ENCODE results near the gene SLC16A8.

The SLC16A8 gene

GRCh38 chr22:38075105-38075825, 8.7 kb downstream of the SLC16A8 start:
- Histone ChIP-seq H3K9me3 (ENCODE audit: low read length) (no peaks in the 10 kb centered on the region), H3K36me3 (ENCODE audit: insufficient read depth, low read length) (no peaks in the 10 kb centered on the region), H3K27me3 (ENCODE audit: control insufficient read depth in 1 of 2, insufficient read depth in 2 of 2, low read length in 2 of 2) (peaks cover 0 to 4% of the 10 kb centered on the region in 2 donors), H3K4me1 (ENCODE audit: insufficient read depth, low read length) (peaks cover 3% of the 10 kb centered on the region), H3K27ac (ENCODE audit: low read depth, low read length) (no peak overlapping the region), H3K9ac (ENCODE audit: low read length) (no peak overlapping the region), H3K4me3 (ENCODE audit: low read depth in 1 of 2, low read length in 2 of 2) (no peak overlapping the region)

- Histone ChIP-seq H3K9me3 (ENCODE audit: low read length) (no peaks in the 10 kb centered on the region), H3K27me3 (ENCODE audit: control insufficient read depth in 1 of 2, insufficient read depth in 2 of 2, low read length in 2 of 2) (no peaks in the 10 kb centered on the region), H3K4me1 (ENCODE audit: insufficient read depth, low read length) (peaks cover 11% of the 10 kb centered on the region), H3K36me3 (ENCODE audit: insufficient read depth, low read length) (no peaks in the 10 kb centered on the region), H3K9ac (ENCODE audit: low read length) (no peak overlapping the region), H3K27ac (ENCODE audit: low read depth, low read length) (no peak overlapping the region), H3K4me3 (ENCODE audit: low read depth in 1 of 2, low read length in 2 of 2) (no peak overlapping the region)
Measured at GRCh38 chr22:38074181-38075104, 9.5 kb downstream of the SLC16A8 start.

- H3K9me3 ChIP-seq (ENCODE audit: low read length) = no peaks in the 10 kb centered on the region
- H3K27me3 ChIP-seq (ENCODE audit: control insufficient read depth in 1 of 2, insufficient read depth in 2 of 2, low read length in 2 of 2) = no peaks in the 10 kb centered on the region
- no peak overlapping the region for H3K9ac ChIP-seq (ENCODE audit: low read length)
- no peaks in the 10 kb centered on the region for H3K36me3 ChIP-seq (ENCODE audit: insufficient read depth, low read length)
- H3K4me3 ChIP-seq (ENCODE audit: low read depth in 1 of 2, low read length in 2 of 2) = no peak overlapping the region
- H3K27ac ChIP-seq (ENCODE audit: low read depth, low read length) = no peak overlapping the region
- H3K4me1 ChIP-seq (ENCODE audit: insufficient read depth, low read length) = peaks cover 20% of the 10 kb centered on the region
Measured at GRCh38 chr22:38073150-38074130, 10.5 kb downstream of the SLC16A8 start.

GRCh38 chr22:38072322-38073149, 11.4 kb downstream of the SLC16A8 start:
- Histone ChIP-seq H3K4me3 (ENCODE audit: low read depth in 1 of 2, low read length in 2 of 2) (no peak overlapping the region), H3K9me3 (ENCODE audit: low read length) (no peaks in the 10 kb centered on the region), H3K36me3 (ENCODE audit: insufficient read depth, low read length) (no peaks in the 10 kb centered on the region), H3K27ac (ENCODE audit: low read depth, low read length) (no peak overlapping the region), H3K4me1 (ENCODE audit: insufficient read depth, low read length) (peaks cover 22% of the 10 kb centered on the region), H3K9ac (ENCODE audit: low read length) (no peak overlapping the region), H3K27me3 (ENCODE audit: control insufficient read depth in 1 of 2, insufficient read depth in 2 of 2, low read length in 2 of 2) (no peaks in the 10 kb centered on the region)

- Histone ChIP-seq H3K4me3 (ENCODE audit: low read depth in 1 of 2, low read length in 2 of 2) (no peak overlapping the region), H3K36me3 (ENCODE audit: insufficient read depth, low read length) (no peaks in the 10 kb centered on the region), H3K9me3 (ENCODE audit: low read length) (no peaks in the 10 kb centered on the region), H3K27me3 (ENCODE audit: control insufficient read depth in 1 of 2, insufficient read depth in 2 of 2, low read length in 2 of 2) (no peaks in the 10 kb centered on the region), H3K27ac (ENCODE audit: low read depth, low read length) (no peak overlapping the region), H3K4me1 (ENCODE audit: insufficient read depth, low read length) (peaks cover 22% of the 10 kb centered on the region), H3K9ac (ENCODE audit: low read length) (no peak overlapping the region)
Measured at GRCh38 chr22:38071421-38072321, 12.3 kb downstream of the SLC16A8 start.

- H3K9ac ChIP-seq (ENCODE audit: low read length) = no peak overlapping the region
- H3K4me1 ChIP-seq (ENCODE audit: insufficient read depth, low read length) = peaks cover 22% of the 10 kb centered on the region
- peak overlapping the region; percentile 44 for H3K27ac ChIP-seq (ENCODE audit: low read depth, low read length)
- no peak overlapping the region for H3K4me3 ChIP-seq (ENCODE audit: low read depth in 1 of 2, low read length in 2 of 2)
- H3K9me3 ChIP-seq (ENCODE audit: low read length) = no peaks in the 10 kb centered on the region
- H3K36me3 ChIP-seq (ENCODE audit: insufficient read depth, low read length) = no peaks in the 10 kb centered on the region
- H3K27me3 ChIP-seq (ENCODE audit: control insufficient read depth in 1 of 2, insufficient read depth in 2 of 2, low read length in 2 of 2) = no peaks in the 10 kb centered on the region
Measured at GRCh38 chr22:38070250-38070921, 13.6 kb downstream of the SLC16A8 start.

DNA sequence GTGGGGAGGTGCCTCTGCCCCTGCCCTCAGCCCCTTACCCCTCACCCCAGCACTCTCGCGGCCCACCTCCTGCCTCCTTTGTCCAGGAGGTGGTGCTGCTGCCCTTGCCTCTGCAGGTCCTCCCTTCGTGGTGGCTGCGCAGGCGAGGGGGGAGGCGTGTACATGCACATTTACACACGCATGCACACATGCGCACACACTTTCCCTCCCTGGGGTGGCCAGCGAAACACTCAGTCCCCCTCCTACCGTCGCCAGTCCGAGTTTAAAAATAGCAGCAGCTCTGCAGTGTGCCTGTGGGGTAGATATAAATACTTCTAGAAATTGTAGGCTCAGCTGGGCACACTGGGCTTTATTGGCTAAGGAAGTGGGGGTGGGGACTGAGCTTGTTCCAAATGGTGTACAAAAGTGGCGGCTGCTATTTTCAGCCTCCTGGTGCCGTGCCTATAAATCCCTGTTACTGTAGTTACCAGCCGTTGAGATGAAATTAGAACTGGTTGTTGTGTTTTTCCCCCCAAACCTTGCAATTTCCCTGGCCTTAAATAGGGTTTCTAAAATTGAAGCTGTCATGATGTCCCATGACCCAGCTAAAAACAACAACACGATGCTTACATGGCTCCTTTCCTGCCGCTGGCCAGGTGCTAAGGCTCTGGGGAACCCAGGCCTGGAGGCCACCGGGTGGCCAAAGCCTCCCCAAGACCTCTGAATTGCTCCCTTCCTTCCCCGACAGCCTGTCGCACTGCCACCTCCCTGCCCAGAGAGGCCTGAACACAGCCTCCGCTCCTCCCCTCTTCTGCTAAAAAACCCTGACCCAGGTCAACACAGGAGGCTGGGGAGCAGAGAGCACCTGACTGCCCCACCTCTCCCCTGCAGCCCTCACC, 14.4 kb downstream of the SLC16A8 start:
- Histone ChIP-seq H3K4me3 (ENCODE audit: low read depth in 1 of 2, low read length in 2 of 2) (no peak overlapping the region), H3K27ac (ENCODE audit: low read depth, low read length) (peak overlapping the region; percentile 44), H3K4me1 (ENCODE audit: insufficient read depth, low read length) (peaks cover 22% of the 10 kb centered on the region), H3K36me3 (ENCODE audit: insufficient read depth, low read length) (no peaks in the 10 kb centered on the region), H3K9me3 (ENCODE audit: low read length) (no peaks in the 10 kb centered on the region), H3K27me3 (ENCODE audit: control insufficient read depth in 1 of 2, insufficient read depth in 2 of 2, low read length in 2 of 2) (no peaks in the 10 kb centered on the region), H3K9ac (ENCODE audit: low read length) (no peak overlapping the region)

- H3K4me1 ChIP-seq (ENCODE audit: insufficient read depth, low read length) = peaks cover 22% of the 10 kb centered on the region
- H3K27me3 ChIP-seq (ENCODE audit: control insufficient read depth in 1 of 2, insufficient read depth in 2 of 2, low read length in 2 of 2) = no peaks in the 10 kb centered on the region
- H3K9ac ChIP-seq (ENCODE audit: low read length) = no peak overlapping the region
- no peaks in the 10 kb centered on the region for H3K36me3 ChIP-seq (ENCODE audit: insufficient read depth, low read length)
- no peaks in the 10 kb centered on the region for H3K9me3 ChIP-seq (ENCODE audit: low read length)
- H3K4me3 ChIP-seq (ENCODE audit: low read depth in 1 of 2, low read length in 2 of 2) = no peak overlapping the region
- no peak overlapping the region for H3K27ac ChIP-seq (ENCODE audit: low read depth, low read length)
Measured at GRCh38 chr22:38068641-38069371, 15.2 kb downstream of the SLC16A8 start.
